Neural cell (in vitro differentiated cells): Measurements from ENCODE around the gene C2orf74.

Experiments
- CTCF ChIP-seq: fragments of 450-650 bp; IDR thresholded peaks from 2 replicates; pipeline ENCODE4 v1.5.1; 2014; ENCODE audit warnings: antibody characterized with exemption, mild to moderate bottlenecking, moderate library complexity; ENCODE audit not compliant: poor library complexity, severe bottlenecking
- EP300 ChIP-seq: fragments of 450-650 bp; conservative IDR thresholded peaks from 2 replicates; pipeline ENCODE4 v1.6.1; 2014; ENCODE audit warnings: antibody characterized with exemption, mild to moderate bottlenecking, moderate library complexity; ENCODE audit not compliant: poor library complexity, severe bottlenecking
- EZH2 ChIP-seq: fragments of 200-600, 300-800 bp; shearing (Covaris generic), sonication (generic); IDR thresholded peaks from 2 replicates; pipeline ENCODE4 v1.6.1; 2014; ENCODE audit warnings: antibody characterized with exemption, low read length, borderline replicate concordance, mild to moderate bottlenecking; ENCODE audit not compliant: insufficient read depth, poor library complexity, severe bottlenecking
- POLR2AphosphoS5 ChIP-seq: IDR thresholded peaks from 2 replicates; pipeline ENCODE4 v1.6.1; 2012
- REST ChIP-seq: IDR thresholded peaks from 2 replicates; pipeline ENCODE4 v1.6.1; 2012; ENCODE audit warnings: borderline replicate concordance
- SMC3 ChIP-seq: fragments of 450-650 bp; conservative IDR thresholded peaks from 2 replicates; pipeline ENCODE4 v1.6.1; 2014; ENCODE audit warnings: antibody characterized with exemption, mild to moderate bottlenecking, moderate library complexity; ENCODE audit not compliant: poor library complexity
- TAF1 ChIP-seq: IDR thresholded peaks from 2 replicates; pipeline ENCODE4 v1.6.1; 2012; ENCODE audit warnings: low read depth

GRCh38 chr2:61184263-61184662, 22.3 kb downstream of the C2orf74 start:
- TF ChIP-seq CTCF (no peak), REST (no peak), TAF1 (no peak), EZH2 (no peak), POLR2AphosphoS5 (no peak), EP300 (no peak), SMC3 (no peak)
